HEK293T (cell line): Measurements from ENCODE around the gene PLXDC1.

Experiments
- CTCF ChIA-PET: fragments of 350-600 bp; formaldehyde crosslinking; extraction: SDS; loops from one replicate; lab custom pipeline; 2021; ENCODE audit warnings: antibody characterized with exemption, inconsistent platforms; lab: Yijun Ruan, JAX
- POLR2A ChIA-PET: fragments of 350-600 bp; formaldehyde crosslinking; extraction: SDS; loops from one replicate; lab custom pipeline; 2020; ENCODE audit warnings: antibody characterized with exemption, inconsistent platforms; lab: Yijun Ruan, JAX
- DNase-seq: peaks from one replicate; pipeline ENCODE4 v3.0.0; 2012; ENCODE audit warnings: mixed read lengths; ENCODE audit errors: extremely low spot score
- ARNT ChIP-seq: fragments of 450-650 bp; IDR thresholded peaks from 2 replicates; pipeline ENCODE4 v1.6.1; 2017; ENCODE audit warnings: mild to moderate bottlenecking
- BHLHE40 ChIP-seq: fragments of 450-650 bp; IDR thresholded peaks from 2 replicates; pipeline ENCODE4 v1.6.1; 2016; ENCODE audit warnings: mild to moderate bottlenecking, moderate library complexity, borderline replicate concordance
- CTBP1 ChIP-seq: fragments of 450-650 bp; IDR thresholded peaks from 2 replicates; pipeline ENCODE4 v1.6.1; 2016; ENCODE audit warnings: borderline replicate concordance
- ELF4 ChIP-seq: fragments of 450-650 bp; IDR thresholded peaks from 2 replicates; pipeline ENCODE4 v1.6.1; 2017; ENCODE audit warnings: antibody characterized with exemption
- FOXA1 ChIP-seq: fragments of 450-650 bp; IDR thresholded peaks from 2 replicates; pipeline ENCODE4 v1.6.1; 2016; ENCODE audit warnings: mild to moderate bottlenecking
- FOXK2 ChIP-seq: fragments of 450-650 bp; IDR thresholded peaks from 2 replicates; pipeline ENCODE4 v1.6.1; 2016; ENCODE audit warnings: mild to moderate bottlenecking
- FOXM1 ChIP-seq: fragments of 450-650 bp; IDR thresholded peaks from 2 replicates; pipeline ENCODE4 v1.6.1; 2017; ENCODE audit warnings: mild to moderate bottlenecking, borderline replicate concordance
- HDGF ChIP-seq: fragments of 450-650 bp; IDR thresholded peaks from 2 replicates; pipeline ENCODE4 v1.6.1; 2017; ENCODE audit warnings: antibody characterized with exemption, borderline replicate concordance
- L3MBTL2 ChIP-seq: fragments of 450-650 bp; conservative IDR thresholded peaks from 2 replicates; pipeline ENCODE4 v1.6.1; 2016; ENCODE audit warnings: mild to moderate bottlenecking
- LEF1 ChIP-seq: fragments of 450-650 bp; IDR thresholded peaks from 2 replicates; pipeline ENCODE4 v1.6.1; 2017; ENCODE audit warnings: mild to moderate bottlenecking, borderline replicate concordance
- NFRKB ChIP-seq: fragments of 450-650 bp; IDR thresholded peaks from 2 replicates; pipeline ENCODE4 v1.6.1; 2016; ENCODE audit warnings: mild to moderate bottlenecking, moderate library complexity
- PKNOX1 ChIP-seq: fragments of 450-650 bp; IDR thresholded peaks from 2 replicates; pipeline ENCODE4 v1.6.1; 2016
- SP1 ChIP-seq: fragments of 450-650 bp; IDR thresholded peaks from 2 replicates; pipeline ENCODE4 v1.6.1; 2017
- SUZ12 ChIP-seq: fragments of 450-650 bp; IDR thresholded peaks from 2 replicates; pipeline ENCODE4 v1.6.1; 2016; ENCODE audit warnings: mild to moderate bottlenecking
- TARDBP ChIP-seq: fragments of 450-650 bp; IDR thresholded peaks from 2 replicates; pipeline ENCODE4 v1.6.1; 2016
- ZNF384 ChIP-seq: fragments of 450-650 bp; IDR thresholded peaks from 2 replicates; pipeline ENCODE4 v1.6.1; 2016

The PLXDC1 gene

GRCh38 chr17:39150795-39151149 lies 665 bp downstream of the PLXDC1 start:
- no peak for DNase-seq
- ChIA-PET CTCF (interaction anchor here (1.3 kb wide), 1 partner anchor 168 kb away, joined by 6 read pairs; no protein-coding TSS in a partner anchor), POLR2A (no interaction called here)
- TF ChIP-seq ZNF384: no peak

GRCh38 chr17:39150104-39150634 lies 1.3 kb downstream of the PLXDC1 start:
- ChIA-PET POLR2A (no interaction called here), CTCF (no interaction called here)
- no peak for DNase-seq
- TF ChIP-seq ZNF384: no peak
- no peak for TF ChIP-seq HDGF
- no peak for TF ChIP-seq CTBP1
- no peak for TF ChIP-seq FOXK2

GRCh38 chr17:39147221-39148185 lies 3.9 kb downstream of the PLXDC1 start:
- no peak for TF ChIP-seq ARNT
- TF ChIP-seq SUZ12: no peak
- TF ChIP-seq ELF4: no peak
- TF ChIP-seq TARDBP: no peak
- TF ChIP-seq FOXK2: no peak
- TF ChIP-seq SP1: no peak
- no peak for TF ChIP-seq HDGF
- no peak for TF ChIP-seq ZNF384
- TF ChIP-seq L3MBTL2: no peak
- no peak for TF ChIP-seq FOXM1
- TF ChIP-seq LEF1: no peak
- no peak for TF ChIP-seq FOXA1
- TF ChIP-seq CTBP1: no peak
- ChIA-PET CTCF (interaction anchor here (0.5 to 1.6 kb wide), 4 partner anchors 17 to 480 kb away, joined by 3 to 9 read pairs (median 5); no protein-coding TSS in a partner anchor), POLR2A (no interaction called here)
- no peak for DNase-seq

GRCh38 chr17:39146273-39146672 lies 5.2 kb downstream of the PLXDC1 start:
- no peak for DNase-seq
- TF ChIP-seq FOXA1 (no peak), HDGF (no peak), BHLHE40 (no peak), L3MBTL2 (no peak)
- ChIA-PET POLR2A (no interaction called here), CTCF (interaction anchor here (0.7 kb wide), 2 partner anchors 19 to 244 kb away, joined by 3 read pairs; no protein-coding TSS in a partner anchor)

GRCh38 chr17:39145143-39145542 lies 6.3 kb downstream of the PLXDC1 start:
- DNase-seq: no peak
- ChIA-PET POLR2A (interaction anchor here (1.2 to 1.5 kb wide), 2 partner anchors 9 to 55 kb away, joined by 4 to 6 read pairs; partner anchors contain the start of gene RPL19), CTCF (interaction anchor here (1.3 kb wide), 1 partner anchor 19 kb away, joined by 3 read pairs; no protein-coding TSS in a partner anchor)
- TF ChIP-seq ZNF384 (no peak), SUZ12 (no peak), TARDBP (no peak), ELF4 (no peak), BHLHE40 (no peak), CTBP1 (no peak), PKNOX1 (no peak), FOXA1 (no peak), SP1 (no peak), FOXM1 (no peak), NFRKB (no peak), ARNT (no peak), HDGF (no peak), FOXK2 (no peak), L3MBTL2 (no peak), LEF1 (no peak)

- CTCF ChIA-PET: interaction anchor here (0.5 to 1.3 kb wide), 4 partner anchors 9 to 88 kb away, joined by 3 to 5 read pairs (median 4); no protein-coding TSS in a partner anchor
- DNase-seq: no peak
- POLR2A ChIA-PET: interaction anchor here (1.2 to 1.5 kb wide), 2 partner anchors 9 to 55 kb away, joined by 4 to 6 read pairs; partner anchors contain the start of gene RPL19
- TF ChIP-seq SUZ12: no peak
- no peak for TF ChIP-seq FOXK2
- TF ChIP-seq ELF4: no peak
- no peak for TF ChIP-seq HDGF
- TF ChIP-seq BHLHE40: no peak
- no peak for TF ChIP-seq PKNOX1
- no peak for TF ChIP-seq ZNF384
- TF ChIP-seq FOXA1: no peak
- TF ChIP-seq SP1: no peak
- TF ChIP-seq LEF1: no peak
- TF ChIP-seq NFRKB: no peak
- no peak for TF ChIP-seq FOXM1
- TF ChIP-seq L3MBTL2: no peak
These were observed 7.0 kb downstream of the PLXDC1 start for GRCh38 chr17:39144416-39144840.
